Measurements from ENCODE around the gene TNFAIP8L3.

The TNFAIP8L3 gene

DNA sequence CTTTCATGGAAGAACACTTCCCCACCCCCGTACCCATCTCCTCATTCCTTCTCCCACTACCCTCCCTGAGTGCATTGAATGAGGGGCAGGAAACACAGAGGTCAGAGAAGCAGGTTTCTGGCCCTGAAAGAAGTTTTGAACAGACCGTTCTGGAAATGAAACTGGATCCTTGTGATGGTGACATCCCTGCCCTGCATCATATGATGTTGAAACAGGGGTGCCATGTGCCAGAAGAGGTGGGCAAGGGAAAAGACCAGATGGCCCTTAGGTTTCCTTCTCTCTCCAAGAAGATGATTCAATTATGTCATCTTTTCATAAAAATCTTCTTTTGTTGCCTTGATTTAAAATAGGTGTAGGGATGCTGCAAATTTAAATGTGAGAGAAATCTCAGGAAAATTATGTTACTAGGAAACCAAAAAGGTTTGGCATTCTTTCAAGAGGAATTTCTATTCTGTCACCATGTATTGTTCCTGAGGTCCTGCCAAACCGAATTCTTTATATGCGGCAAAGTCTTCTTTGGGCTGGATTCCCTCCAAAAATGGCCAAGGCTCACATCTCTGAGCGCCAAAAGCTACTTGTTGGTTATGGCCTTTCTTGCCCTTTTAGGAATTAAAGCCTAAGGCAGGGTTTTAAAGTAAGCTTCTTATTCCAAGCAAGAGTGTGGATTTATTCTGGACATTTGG is 19.9 kb upstream of the TNFAIP8L3 start:
- DNase-seq: no peak

DNA sequence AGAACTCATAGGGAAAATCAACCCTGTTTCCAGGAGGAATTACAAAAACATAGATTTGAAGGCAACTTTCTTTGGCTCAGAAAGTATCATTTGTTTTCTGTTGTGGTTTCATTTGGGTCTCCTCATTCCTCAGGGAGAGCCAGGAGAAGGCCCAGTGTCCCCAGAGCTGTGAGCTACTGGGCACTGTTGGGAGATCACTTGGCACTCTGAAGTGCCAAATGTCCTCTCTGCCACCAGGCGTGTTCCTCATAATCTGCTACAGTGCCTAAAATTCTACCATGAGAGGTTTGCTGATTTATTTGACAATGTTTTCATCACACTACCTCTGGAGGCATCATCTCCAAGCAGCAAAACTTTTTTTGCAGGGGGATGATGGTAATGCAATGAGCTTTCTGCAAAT is 17.4 kb upstream of the TNFAIP8L3 start:
- no peak for DNase-seq

- no peak for DNase-seq
These were observed 16.4 kb upstream of the TNFAIP8L3 start for GRCh38 chr15:51111061-51111460.

- no peak for DNase-seq
These were observed 15.5 kb upstream of the TNFAIP8L3 start for GRCh38 chr15:51110171-51110570.

GRCh38 chr15:51108933-51109550 is 14.3 kb upstream of the TNFAIP8L3 start:
- DNase-seq: no peak

- DNase-seq: no peak
These were observed 12.9 kb upstream of the TNFAIP8L3 start for GRCh38 chr15:51107612-51108011.

DNA sequence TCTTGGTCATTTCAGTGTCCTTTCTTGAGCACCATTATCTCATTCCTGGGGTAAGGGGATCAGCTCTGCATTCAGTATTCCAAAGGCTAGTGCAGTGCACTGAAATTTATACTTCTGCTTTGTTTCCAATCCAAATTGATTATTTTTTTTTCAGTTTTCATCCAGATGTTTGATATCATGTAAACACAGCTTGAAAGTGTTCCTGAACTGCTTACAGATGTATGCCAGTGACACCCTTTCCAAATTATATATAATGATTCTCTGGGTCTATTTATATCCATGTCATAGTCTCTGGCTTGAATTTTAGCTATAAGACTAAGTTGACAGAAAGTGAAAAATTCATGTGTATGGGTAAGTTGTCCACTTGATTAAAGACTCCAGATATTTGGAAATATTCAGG is 11.8 kb upstream of the TNFAIP8L3 start:
- DNase-seq: no peak

DNA sequence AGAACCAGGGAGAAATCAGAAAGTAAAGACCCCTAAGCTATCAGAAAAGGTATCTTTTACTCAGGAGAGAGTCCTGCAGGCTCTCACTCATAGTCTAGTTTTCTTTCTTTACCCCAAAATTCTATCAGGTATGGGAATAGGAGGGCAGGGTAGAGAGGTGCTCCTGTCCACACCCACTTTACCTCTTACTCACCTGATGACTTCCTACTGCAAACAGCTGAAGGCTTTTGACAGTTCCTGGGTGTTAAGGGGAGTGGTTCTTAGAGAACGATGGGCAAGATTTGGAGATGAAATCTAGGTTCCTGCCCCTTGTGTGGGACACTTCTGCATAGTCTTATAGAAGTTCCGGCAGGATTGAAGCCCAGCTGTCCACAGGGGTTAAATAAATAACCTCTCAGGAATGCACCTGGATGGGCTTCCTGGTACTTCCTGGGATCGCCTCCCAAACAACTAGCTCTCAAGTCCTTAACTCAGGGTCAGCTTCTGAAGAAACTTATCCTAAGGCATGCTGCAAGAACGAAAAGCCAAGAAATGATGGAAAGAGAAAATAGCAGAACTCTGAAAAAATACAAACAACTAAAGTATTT is 10.8 kb upstream of the TNFAIP8L3 start:
- no peak for DNase-seq

DNA sequence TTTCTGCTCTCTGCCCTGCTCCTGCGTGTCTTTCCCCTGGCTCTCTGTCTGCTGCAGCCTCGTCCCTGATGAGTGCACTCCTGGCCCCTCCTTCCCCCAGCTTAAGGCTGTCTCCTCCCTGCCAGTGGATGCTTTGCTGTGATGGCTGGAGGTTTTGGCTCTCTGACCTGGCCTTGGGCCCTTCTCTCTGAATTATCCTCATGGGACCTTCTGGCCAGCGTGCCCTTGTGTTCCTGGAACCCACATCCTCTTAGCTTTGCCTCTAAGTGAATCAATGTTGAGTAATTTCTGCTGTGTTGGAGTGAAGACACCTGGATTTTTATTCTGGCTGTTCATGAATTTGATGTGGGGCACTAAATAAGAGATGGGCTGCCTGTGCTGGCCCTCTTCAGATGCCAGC is 9.8 kb upstream of the TNFAIP8L3 start:
- no peak for DNase-seq

- DNase-seq: no peak
These were observed 8.6 kb upstream of the TNFAIP8L3 start for GRCh38 chr15:51103330-51103729.

- DNase-seq: no peak
These were observed 6.2 kb upstream of the TNFAIP8L3 start for GRCh38 chr15:51100785-51101489.

DNA sequence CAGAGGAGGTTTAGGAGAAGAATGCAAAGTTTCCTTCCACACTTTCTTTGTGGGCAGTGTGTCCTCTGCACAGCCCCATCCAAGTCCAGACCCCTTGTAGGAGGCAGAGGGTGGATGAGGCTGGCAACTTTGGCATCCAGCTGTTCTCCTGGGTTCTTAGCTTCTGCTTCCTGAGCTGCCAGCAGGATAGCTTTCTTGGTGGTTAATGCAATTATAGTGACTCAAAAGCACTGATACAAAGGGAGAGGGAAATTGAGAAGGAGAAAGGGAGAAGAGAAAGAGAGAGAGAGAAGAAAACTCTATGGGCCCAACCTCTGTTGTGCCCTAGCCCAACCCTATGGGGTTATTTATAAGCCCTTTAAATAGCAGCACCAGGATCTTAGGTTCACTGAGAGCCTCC is 4.5 kb upstream of the TNFAIP8L3 start:
- no peak for DNase-seq

GRCh38 chr15:51098331-51098619 is 3.6 kb upstream of the TNFAIP8L3 start:
- DNase-seq: no peak

DNA sequence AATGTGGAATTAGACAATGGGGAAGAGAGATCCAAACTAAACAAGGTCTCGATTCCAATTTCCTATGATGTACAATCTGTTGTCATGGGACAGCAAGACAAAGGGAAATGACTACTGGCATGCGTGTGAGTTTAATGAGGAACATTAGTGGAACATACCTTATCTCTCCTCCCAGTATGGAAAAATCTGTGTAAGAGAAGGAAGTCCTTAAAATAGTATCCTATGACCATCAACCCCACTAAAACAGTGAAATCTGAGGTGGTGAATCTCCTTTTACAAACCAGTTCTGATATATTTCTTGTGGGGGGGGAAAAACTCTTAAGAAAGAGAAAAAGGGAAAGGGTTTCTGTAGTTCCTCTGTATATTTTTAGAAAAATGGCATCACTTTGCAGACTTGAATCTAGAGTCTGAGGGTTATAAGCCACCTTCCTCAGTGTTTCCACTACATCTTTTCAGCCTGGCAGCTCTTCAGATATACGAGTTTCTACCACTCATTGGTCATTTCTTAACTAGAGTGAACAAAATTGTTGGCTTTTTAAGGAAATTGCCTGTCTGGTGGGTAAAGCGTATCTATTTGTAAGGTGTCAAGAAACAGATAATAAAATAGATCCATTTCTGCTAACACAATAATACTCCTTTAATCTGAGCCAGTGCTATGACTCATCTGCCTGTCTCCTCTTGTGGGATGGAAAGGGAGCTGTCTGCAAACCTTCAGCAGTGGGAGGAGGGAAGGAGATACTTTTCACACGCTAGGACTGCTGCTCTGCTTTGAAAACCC is 3.0 kb upstream of the TNFAIP8L3 start:
- no peak for DNase-seq

- no peak for DNase-seq
These were observed 2.3 kb upstream of the TNFAIP8L3 start for GRCh38 chr15:51096976-51097375.

DNA sequence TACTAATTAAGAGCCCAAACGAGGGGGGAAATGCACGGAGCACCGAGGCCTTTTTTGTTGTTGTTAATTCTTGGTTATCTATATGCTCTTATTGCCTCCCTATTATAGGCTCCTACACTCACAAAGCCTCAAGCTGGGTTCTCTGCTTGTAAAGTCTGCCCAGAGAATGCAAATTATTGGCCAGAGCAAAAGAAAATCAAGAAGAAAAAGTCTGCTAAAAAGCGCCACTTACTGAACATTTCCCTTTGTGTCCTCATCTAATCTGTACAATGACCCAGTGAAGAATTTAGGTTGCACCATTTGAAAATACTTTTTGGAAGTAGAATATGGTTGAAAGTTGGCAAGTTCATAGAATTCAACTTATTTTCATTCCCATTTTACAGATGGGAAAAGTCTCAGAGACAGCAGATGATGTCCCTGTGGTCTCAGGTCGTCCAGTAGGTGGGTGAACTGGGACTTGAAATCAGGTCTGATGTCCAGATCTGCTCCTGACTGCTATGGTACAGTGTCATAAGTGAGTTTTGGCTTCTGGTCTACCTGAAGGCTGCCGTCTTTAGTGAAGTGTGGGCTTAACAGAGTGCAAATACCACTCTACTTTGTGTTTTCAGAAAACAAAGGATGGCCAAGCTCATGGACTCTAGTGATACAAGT is 1.1 kb upstream of the TNFAIP8L3 start:
- no peak for DNase-seq

DNA sequence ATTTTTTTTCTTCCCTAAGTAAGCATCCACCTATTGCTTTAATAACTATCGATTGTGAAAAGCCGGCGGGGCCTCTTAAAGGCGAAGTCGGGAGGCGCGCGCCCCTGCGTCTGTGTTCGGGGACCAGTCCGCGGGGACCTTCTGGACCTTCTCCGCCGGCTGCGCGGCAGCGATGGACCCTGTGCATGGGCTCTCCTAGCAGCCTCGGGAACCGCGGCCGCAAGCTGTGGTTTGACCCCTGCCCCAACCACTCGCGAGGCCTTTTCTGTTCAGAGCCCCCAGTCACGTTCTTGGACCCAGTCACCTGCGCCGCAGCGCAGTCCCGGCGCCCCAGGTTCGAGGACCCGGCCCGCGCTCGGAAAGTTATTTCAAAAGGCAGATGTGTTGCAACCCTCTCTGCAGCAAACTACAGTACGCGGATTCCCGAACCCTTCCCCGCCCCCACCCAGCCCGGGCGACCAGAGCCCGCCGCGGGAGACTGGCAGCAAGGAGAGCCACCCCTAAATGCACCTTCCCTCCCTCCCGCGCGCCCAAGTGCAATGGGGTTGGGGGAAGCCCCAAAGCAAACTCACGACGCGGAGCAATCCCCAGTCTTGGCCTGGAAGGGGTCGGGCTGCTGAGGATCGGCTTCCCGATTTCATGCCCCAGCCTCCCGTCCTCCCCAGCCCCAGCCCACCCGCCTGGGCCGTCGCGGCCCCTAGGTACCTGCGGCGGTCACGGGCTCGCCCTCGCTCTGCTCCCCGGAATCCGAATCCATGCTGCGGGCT is 684 bp downstream of the TNFAIP8L3 start:
- no peak for DNase-seq

DNA sequence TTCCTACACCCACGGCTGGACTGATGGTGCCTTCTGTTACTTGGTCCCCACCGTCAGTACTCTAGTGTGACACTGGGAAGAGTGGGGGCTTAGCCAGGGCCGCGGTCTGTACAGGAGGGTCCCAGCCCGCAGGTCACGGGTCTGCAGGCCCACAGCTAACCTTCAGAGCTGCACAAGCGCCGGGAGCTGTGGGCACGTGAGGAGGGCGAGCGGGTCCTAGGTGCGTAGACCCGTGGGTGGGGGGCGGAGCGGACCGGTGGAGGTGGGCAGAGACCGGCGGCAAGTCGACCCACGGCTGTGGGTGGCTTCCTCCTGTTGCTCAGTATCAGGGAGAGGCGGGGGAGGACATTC is 1.2 kb downstream of the TNFAIP8L3 start:
- no peak for DNase-seq

DNA sequence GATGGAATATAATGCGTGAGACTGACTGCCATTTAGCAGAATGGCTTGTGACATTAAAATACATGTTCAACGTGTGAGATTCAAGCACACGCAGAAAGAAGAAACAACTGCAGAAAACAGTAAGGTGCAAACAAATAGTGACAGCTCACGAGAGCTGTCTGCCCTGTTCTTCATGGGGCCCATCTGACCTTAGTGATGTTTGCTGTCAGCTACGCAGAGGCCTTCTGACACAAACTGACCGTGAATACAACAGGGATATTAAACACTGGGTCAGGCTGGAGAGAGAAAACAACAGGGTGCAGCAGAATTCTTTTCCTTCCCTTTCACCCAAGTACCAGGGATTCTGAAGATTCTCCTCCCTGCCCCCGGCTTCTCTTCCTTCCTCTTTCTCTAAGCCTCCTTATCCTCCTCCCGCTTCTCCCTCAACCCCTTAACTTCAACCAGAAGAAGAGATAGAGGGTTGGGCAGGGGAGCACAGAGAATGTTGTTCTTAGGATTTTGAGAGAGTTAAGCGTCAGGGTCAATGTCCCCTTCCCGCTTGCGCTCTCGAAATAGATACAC is 2.1 kb downstream of the TNFAIP8L3 start:
- no peak for DNase-seq

- DNase-seq: no peak
These were observed 4.0 kb downstream of the TNFAIP8L3 start for GRCh38 chr15:51090753-51091152.

GRCh38 chr15:51089699-51090453 is 4.8 kb downstream of the TNFAIP8L3 start:
- no peak for DNase-seq
